ENCODE results near the gene ZNF638.

DNA sequence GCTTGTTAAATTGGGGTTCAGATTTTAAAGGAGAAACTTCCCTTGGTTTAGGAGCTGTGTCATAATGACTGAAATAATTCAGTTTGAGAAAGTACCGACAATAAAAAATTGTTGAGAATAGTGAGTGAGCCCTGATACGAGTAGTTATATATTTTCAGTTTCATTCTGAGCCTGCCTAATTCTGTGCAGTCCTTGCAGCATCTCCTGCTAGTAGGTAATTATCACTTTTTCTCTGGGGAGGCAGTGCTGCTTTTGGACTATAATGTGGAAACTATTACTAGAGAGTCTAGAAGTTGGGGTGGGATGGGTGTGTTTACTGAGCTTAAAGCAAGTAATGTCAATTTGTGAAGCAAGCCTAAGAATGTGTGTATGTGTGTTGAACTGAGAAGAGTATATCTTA is 21.7 kb downstream of the ZNF638 start:
- TF ChIP-seq, protein P1, sequence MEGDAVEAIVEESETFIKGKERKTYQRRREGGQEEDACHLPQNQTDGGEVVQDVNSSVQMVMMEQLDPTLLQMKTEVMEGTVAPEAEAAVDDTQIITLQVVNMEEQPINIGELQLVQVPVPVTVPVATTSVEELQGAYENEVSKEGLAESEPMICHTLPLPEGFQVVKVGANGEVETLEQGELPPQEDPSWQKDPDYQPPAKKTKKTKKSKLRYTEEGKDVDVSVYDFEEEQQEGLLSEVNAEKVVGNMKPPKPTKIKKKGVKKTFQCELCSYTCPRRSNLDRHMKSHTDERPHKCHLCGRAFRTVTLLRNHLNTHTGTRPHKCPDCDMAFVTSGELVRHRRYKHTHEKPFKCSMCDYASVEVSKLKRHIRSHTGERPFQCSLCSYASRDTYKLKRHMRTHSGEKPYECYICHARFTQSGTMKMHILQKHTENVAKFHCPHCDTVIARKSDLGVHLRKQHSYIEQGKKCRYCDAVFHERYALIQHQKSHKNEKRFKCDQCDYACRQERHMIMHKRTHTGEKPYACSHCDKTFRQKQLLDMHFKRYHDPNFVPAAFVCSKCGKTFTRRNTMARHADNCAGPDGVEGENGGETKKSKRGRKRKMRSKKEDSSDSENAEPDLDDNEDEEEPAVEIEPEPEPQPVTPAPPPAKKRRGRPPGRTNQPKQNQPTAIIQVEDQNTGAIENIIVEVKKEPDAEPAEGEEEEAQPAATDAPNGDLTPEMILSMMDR (IDR thresholded peaks at IDR 0.05 in 2 of 3, conservative IDR thresholded peaks at IDR 0.05 in 1 of 3; ENCODE audit: insufficient read depth in 2 of 3, low read depth in 1 of 3, low read length in 3 of 3): no peak
- TF ChIP-seq CTBP1 (IDR thresholded peaks at IDR 0.05; ENCODE audit: borderline replicate concordance) (no peak), POLR2A (conservative IDR thresholded peaks at IDR 0.05) (no peak), ZFP30 (CRISPR knock-in tag; IDR thresholded peaks at IDR 0.05; ENCODE audit: borderline replicate concordance) (no peak), CCNT2 (IDR thresholded peaks at IDR 0.05; ENCODE audit: borderline replicate concordance, extremely low read depth, insufficient read length, low read depth, low read length) (no peak), XRCC3 (IDR thresholded peaks at IDR 0.05) (no peak), EGR1 (conservative IDR thresholded peaks at IDR 0.05) (no peak), NBN (IDR thresholded peaks at IDR 0.05; ENCODE audit: low read depth) (no peak)
- TF ChIP-seq, protein P2, sequence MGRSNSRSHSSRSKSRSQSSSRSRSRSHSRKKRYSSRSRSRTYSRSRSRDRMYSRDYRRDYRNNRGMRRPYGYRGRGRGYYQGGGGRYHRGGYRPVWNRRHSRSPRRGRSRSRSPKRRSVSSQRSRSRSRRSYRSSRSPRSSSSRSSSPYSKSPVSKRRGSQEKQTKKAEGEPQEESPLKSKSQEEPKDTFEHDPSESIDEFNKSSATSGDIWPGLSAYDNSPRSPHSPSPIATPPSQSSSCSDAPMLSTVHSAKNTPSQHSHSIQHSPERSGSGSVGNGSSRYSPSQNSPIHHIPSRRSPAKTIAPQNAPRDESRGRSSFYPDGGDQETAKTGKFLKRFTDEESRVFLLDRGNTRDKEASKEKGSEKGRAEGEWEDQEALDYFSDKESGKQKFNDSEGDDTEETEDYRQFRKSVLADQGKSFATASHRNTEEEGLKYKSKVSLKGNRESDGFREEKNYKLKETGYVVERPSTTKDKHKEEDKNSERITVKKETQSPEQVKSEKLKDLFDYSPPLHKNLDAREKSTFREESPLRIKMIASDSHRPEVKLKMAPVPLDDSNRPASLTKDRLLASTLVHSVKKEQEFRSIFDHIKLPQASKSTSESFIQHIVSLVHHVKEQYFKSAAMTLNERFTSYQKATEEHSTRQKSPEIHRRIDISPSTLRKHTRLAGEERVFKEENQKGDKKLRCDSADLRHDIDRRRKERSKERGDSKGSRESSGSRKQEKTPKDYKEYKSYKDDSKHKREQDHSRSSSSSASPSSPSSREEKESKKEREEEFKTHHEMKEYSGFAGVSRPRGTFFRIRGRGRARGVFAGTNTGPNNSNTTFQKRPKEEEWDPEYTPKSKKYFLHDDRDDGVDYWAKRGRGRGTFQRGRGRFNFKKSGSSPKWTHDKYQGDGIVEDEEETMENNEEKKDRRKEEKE (IDR thresholded peaks at IDR 0.05; ENCODE audit: borderline replicate concordance in 1 of 2, control insufficient read depth in 1 of 2, low read depth in 2 of 2, low read length in 1 of 2): no peak

Measured in K562 (cell line).